Activated CD4-positive, alpha-beta memory T cell treated with anti-CD3 and anti-CD28 coated beads, Interleukin-2, amount 10 ng/mL, durations not matched to agents 7 days and 5 days (primary cell): ENCODE data around the gene BAIAP2. TPM values are rescaled to one million over a fixed set of nuclear protein-coding genes. Genes with fewer than 3 reads are reported as not detected.
"Not testable (repeated sequence)": the region's sequence is repeated elsewhere in the genome, so short reads cannot be mapped to it uniquely, and the experiment has no call there.

ENCODE experiments used
- CTCF ChIA-PET: fragments of 350-600 bp; sonication (Branson Sonifier 250); formaldehyde crosslinking; loops from one replicate; lab custom pipeline; 2021; ENCODE audit warnings: antibody characterized with exemption, inconsistent platforms; lab: Charles Lee
- POLR2A ChIA-PET: fragments of 350-600 bp; sonication (Branson Sonifier 250); formaldehyde crosslinking; loops from one replicate; lab custom pipeline; 2021; ENCODE audit warnings: antibody characterized with exemption; lab: Charles Lee
- DNase-seq: peaks from one replicate; pipeline ENCODE4 v3.0.0-alpha.2; 2020
- H3K27ac Mint-ChIP-seq: one replicate; pipeline ENCODE4 v1.8.0; 2021; ENCODE audit warnings: mild to moderate bottlenecking, mixed read lengths
- H3K27me3 Mint-ChIP-seq: one replicate; pipeline ENCODE4 v1.8.0; 2021; ENCODE audit warnings: mixed read lengths
- H3K36me3 Mint-ChIP-seq: one replicate; pipeline ENCODE4 v1.8.0; 2021; ENCODE audit warnings: low read depth, mixed read lengths
- H3K4me1 Mint-ChIP-seq: one replicate; pipeline ENCODE4 v1.8.0; 2021; ENCODE audit warnings: mixed read lengths
- H3K4me3 Mint-ChIP-seq: one replicate; pipeline ENCODE4 v1.8.0; 2021; ENCODE audit warnings: mild to moderate bottlenecking, mixed read lengths
- H3K9me3 Mint-ChIP-seq: one replicate; pipeline ENCODE4 v1.8.0; 2021; ENCODE audit warnings: mixed read lengths
- total RNA-seq, 2 experiments: library from RNA; stranded (reverse); gene quantifications; one replicate each; pipeline ENCODE4 v1.2.3, GENCODE V29; 2021

Gene BAIAP2
- total RNA-seq, 2 experiments from 2014 or later, result 1.5 to 2.4 TPM

- H3K27ac Mint-ChIP-seq, H3K27me3 Mint-ChIP-seq, DNase-seq, H3K4me1 Mint-ChIP-seq, H3K9me3 Mint-ChIP-seq, CTCF ChIA-PET, H3K36me3 Mint-ChIP-seq, H3K4me3 Mint-ChIP-seq, POLR2A ChIA-PET: not testable (repeated sequence)
These were observed 111.3 kb downstream of the BAIAP2 start for GRCh38 chr17:81146208-81146607.

DNA sequence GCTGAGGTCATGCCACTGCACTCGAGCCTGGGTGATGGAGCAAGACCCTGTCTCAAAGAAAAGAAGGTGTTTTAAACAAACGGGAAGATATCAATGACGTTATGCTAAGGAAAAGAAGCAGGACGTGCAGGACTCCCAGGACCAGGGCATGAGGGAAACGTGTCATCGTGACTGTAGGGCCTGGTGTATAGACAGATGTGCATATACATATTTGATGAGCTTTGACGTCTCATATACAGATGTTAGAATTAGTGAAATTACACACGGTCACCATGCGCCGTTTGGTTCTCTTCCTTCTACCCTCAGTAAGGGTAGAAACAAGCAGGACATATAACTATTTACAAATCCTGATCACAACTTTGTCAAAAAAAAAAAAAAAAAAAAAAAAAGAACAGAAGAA lies 112.8 kb downstream of the BAIAP2 start:
- no peak for DNase-seq
- Mint-ChIP-seq H3K27me3 (no peaks in the 10 kb centered on the region), H3K9me3 (no peaks in the 10 kb centered on the region), H3K4me3 (no peak overlapping the region), H3K27ac (no peak overlapping the region), H3K36me3 (no peaks in the 10 kb centered on the region), H3K4me1 (peaks cover 2% of the 10 kb centered on the region)
- CTCF ChIA-PET, result interaction anchor here (0.6 kb wide), 1 partner anchor 116 kb away, joined by 3 read pairs; no protein-coding TSS in a partner anchor
- POLR2A ChIA-PET, result no interaction called here

DNA sequence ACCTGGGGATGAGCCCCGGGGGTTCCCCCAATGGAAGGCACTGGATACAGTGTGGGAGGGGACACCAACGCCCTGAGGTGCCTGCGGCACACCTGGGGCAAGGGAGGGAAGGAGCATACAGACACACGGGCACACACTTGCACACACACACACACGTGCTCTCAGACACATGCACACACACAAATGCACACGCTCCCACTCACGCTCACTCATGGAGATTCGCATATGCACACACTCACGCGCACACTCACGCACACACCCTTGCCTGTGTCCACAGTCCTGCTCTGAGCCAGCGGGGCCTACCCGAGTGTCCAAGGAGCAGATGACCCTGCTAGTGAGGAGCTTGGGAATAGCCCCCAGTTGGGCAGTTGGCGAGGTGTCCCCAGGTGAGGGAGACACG lies 113.6 kb downstream of the BAIAP2 start:
- CTCF ChIA-PET, result interaction anchor here (0.6 kb wide), 1 partner anchor 116 kb away, joined by 3 read pairs; no protein-coding TSS in a partner anchor
- POLR2A ChIA-PET, result no interaction called here
- Mint-ChIP-seq H3K4me3 (no peak overlapping the region), H3K36me3 (no peaks in the 10 kb centered on the region), H3K4me1 (peaks cover 5% of the 10 kb centered on the region), H3K9me3 (no peaks in the 10 kb centered on the region), H3K27ac (no peak overlapping the region), H3K27me3 (peaks cover 2% of the 10 kb centered on the region)
- no peak for DNase-seq

DNA sequence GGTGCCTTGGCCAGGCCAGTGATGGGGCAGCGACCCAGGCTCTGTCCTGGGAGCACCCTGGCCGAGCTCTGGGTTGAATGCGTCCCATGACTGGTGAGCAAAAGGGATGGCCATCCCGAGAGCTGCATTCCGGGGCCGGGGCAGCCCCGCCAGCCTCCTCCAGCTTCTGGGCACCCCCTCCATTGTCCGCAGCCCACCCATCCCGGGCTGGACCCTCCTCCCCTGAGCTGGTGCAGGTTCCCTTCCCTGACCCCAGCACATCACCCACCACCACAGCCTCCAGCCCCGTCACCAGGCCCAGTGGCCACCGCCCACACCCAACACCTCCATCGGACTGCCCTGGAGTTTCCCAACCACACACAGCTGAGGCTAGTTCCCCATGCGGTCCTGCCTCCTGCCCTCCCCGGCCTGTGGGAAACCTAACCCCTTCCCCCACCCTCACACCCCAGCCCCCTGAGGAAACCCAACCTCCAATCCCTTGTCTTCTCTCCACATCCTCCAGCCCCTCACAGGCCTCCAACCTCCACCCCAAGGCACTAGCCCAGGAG lies 114.1 kb downstream of the BAIAP2 start:
- H3K4me1 Mint-ChIP-seq, result peaks cover 5% of the 10 kb centered on the region
- H3K27me3 Mint-ChIP-seq, result peaks cover 2% of the 10 kb centered on the region
- no peaks in the 10 kb centered on the region for H3K36me3 Mint-ChIP-seq
- no peak for DNase-seq
- CTCF ChIA-PET, result no interaction called here
- no peaks in the 10 kb centered on the region for H3K9me3 Mint-ChIP-seq
- H3K27ac Mint-ChIP-seq, result no peak overlapping the region
- POLR2A ChIA-PET, result no interaction called here
- no peak overlapping the region for H3K4me3 Mint-ChIP-seq

- H3K4me1 Mint-ChIP-seq, result peaks cover 5% of the 10 kb centered on the region
- H3K9me3 Mint-ChIP-seq, result no peaks in the 10 kb centered on the region
- no peak overlapping the region for H3K27ac Mint-ChIP-seq
- ChIA-PET CTCF (no interaction called here), POLR2A (interaction anchor here (0.6 kb wide), 1 partner anchor 9 kb away, joined by 3 read pairs; no protein-coding TSS in a partner anchor)
- no peak overlapping the region for H3K4me3 Mint-ChIP-seq
- no peak for DNase-seq
- no peaks in the 10 kb centered on the region for H3K36me3 Mint-ChIP-seq
- peaks cover 2% of the 10 kb centered on the region for H3K27me3 Mint-ChIP-seq
These were observed 115.6 kb downstream of the BAIAP2 start for GRCh38 chr17:81150377-81151077.

DNA sequence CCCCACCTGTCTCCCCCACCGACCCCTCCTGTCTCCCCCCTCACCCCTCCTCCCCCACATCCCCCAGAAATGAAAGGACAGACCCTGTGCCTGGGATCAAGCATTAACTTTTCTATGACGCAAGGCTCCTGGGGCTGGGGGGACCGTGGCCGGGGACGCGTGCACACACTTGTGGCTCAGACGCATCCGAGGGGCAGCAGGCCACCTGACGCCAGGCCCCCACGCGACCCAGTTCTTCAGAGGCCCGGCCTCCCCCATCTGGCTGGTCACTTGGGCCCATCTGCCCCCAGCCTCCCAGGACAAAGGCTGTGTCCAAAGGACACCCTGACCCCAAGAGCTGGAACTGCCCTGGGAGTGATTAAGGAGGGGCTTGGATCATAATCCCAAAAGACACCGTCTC lies 116.3 kb downstream of the BAIAP2 start:
- H3K4me3 Mint-ChIP-seq, result no peak overlapping the region
- peaks cover 2% of the 10 kb centered on the region for H3K27me3 Mint-ChIP-seq
- H3K27ac Mint-ChIP-seq, result no peak overlapping the region
- ChIA-PET POLR2A (no interaction called here), CTCF (no interaction called here)
- H3K9me3 Mint-ChIP-seq, result no peaks in the 10 kb centered on the region
- H3K4me1 Mint-ChIP-seq, result peaks cover 5% of the 10 kb centered on the region
- no peaks in the 10 kb centered on the region for H3K36me3 Mint-ChIP-seq
- DNase-seq, result no peak

DNA sequence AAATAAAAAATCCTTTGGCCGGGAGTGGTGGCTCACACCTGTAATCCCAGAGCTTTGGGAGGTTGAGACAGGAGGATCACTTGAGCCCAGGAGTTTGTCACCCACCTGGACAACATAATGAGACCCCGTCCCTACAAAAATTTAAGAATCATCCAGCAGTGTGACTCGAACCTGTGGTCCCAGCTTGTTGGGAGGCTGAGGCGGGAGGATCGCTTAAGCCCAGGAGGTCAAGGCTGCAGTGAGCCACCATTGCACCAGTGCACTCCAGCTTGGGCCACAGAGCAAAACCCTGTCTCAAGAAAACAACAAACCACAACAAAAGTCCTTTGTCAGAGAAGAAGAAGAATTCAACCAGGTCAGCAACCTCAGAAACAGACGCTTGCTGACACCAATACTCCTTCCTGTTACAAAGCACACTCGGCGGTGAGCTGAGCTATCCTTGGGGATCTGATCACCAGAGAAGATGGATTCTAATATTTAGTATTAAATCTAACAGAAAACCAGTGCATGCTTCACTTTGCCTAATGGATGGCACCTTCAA lies 117.4 kb downstream of the BAIAP2 start:
- Mint-ChIP-seq H3K27me3 (peaks cover 2% of the 10 kb centered on the region), H3K9me3 (no peaks in the 10 kb centered on the region), H3K36me3 (no peaks in the 10 kb centered on the region), H3K4me3 (no peak overlapping the region), H3K4me1 (peaks cover 5% of the 10 kb centered on the region), H3K27ac (peak overlapping the region; percentile 40)
- no peak for DNase-seq
- CTCF ChIA-PET, result interaction anchor here (0.7 kb wide), 2 partner anchors 9 to 166 kb away, joined by 3 read pairs; no protein-coding TSS in a partner anchor
- POLR2A ChIA-PET, result no interaction called here

GRCh38 chr17:81153340-81153803 lies 118.4 kb downstream of the BAIAP2 start:
- H3K4me3 Mint-ChIP-seq, result no peak overlapping the region

GRCh38 chr17:81154016-81154415 lies 119.1 kb downstream of the BAIAP2 start:
- H3K9me3 Mint-ChIP-seq, DNase-seq, POLR2A ChIA-PET, H3K4me1 Mint-ChIP-seq, H3K27ac Mint-ChIP-seq, H3K4me3 Mint-ChIP-seq, H3K27me3 Mint-ChIP-seq, H3K36me3 Mint-ChIP-seq, CTCF ChIA-PET: not testable (repeated sequence)

More at GRCh38 chr17:81153340-81153803, 118.4 kb downstream of the BAIAP2 start:
- peaks cover 2% of the 10 kb centered on the region for H3K27me3 Mint-ChIP-seq
- POLR2A ChIA-PET, result no interaction called here
- no peaks in the 10 kb centered on the region for H3K36me3 Mint-ChIP-seq
- H3K4me1 Mint-ChIP-seq, result peaks cover 5% of the 10 kb centered on the region
- peak overlapping the region; percentile 37 for H3K27ac Mint-ChIP-seq
- peak; percentile 19 for DNase-seq
- CTCF ChIA-PET, result interaction anchor here (0.8 kb wide), 1 partner anchor 9 kb away, joined by 3 read pairs; no protein-coding TSS in a partner anchor
- no peaks in the 10 kb centered on the region for H3K9me3 Mint-ChIP-seq

DNA sequence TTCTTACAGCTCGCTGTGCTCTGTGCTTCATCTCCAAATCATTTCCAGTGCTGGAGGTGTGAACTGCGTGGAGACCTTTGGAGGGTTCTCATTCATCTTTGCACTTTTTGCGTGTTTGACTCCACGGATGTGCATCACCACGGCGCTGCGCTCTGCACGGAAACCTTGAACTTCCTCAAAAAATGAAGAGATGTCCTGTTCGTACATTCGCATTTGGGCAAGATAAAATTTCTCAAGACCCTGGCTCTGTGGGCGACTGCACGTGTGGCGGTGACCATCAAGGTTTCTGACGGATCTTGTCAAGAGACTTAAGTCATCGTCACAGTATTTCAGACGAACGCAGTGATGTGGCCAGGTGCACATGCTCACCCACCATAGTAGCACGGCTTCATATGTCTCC lies 120.0 kb downstream of the BAIAP2 start:
- POLR2A ChIA-PET, result no interaction called here
- Mint-ChIP-seq H3K4me1 (peaks cover 5% of the 10 kb centered on the region), H3K9me3 (no peaks in the 10 kb centered on the region), H3K4me3 (no peak overlapping the region), H3K27ac (no peak overlapping the region), H3K36me3 (no peaks in the 10 kb centered on the region), H3K27me3 (peaks cover 2% of the 10 kb centered on the region)
- DNase-seq, result no peak
- CTCF ChIA-PET, result interaction anchor here (1.0 kb wide), 1 partner anchor 12 kb away, joined by 3 read pairs; no protein-coding TSS in a partner anchor

GRCh38 chr17:81156866-81157805 lies 122.2 kb downstream of the BAIAP2 start:
- H3K27me3 Mint-ChIP-seq, result peaks cover 6% of the 10 kb centered on the region
- H3K36me3 Mint-ChIP-seq, result no peaks in the 10 kb centered on the region
- ChIA-PET CTCF (no interaction called here), POLR2A (no interaction called here)
- H3K9me3 Mint-ChIP-seq, result no peaks in the 10 kb centered on the region
- peaks cover 5% of the 10 kb centered on the region for H3K4me1 Mint-ChIP-seq
- DNase-seq, result no peak
- H3K27ac Mint-ChIP-seq, result no peak overlapping the region
- no peak overlapping the region for H3K4me3 Mint-ChIP-seq

DNA sequence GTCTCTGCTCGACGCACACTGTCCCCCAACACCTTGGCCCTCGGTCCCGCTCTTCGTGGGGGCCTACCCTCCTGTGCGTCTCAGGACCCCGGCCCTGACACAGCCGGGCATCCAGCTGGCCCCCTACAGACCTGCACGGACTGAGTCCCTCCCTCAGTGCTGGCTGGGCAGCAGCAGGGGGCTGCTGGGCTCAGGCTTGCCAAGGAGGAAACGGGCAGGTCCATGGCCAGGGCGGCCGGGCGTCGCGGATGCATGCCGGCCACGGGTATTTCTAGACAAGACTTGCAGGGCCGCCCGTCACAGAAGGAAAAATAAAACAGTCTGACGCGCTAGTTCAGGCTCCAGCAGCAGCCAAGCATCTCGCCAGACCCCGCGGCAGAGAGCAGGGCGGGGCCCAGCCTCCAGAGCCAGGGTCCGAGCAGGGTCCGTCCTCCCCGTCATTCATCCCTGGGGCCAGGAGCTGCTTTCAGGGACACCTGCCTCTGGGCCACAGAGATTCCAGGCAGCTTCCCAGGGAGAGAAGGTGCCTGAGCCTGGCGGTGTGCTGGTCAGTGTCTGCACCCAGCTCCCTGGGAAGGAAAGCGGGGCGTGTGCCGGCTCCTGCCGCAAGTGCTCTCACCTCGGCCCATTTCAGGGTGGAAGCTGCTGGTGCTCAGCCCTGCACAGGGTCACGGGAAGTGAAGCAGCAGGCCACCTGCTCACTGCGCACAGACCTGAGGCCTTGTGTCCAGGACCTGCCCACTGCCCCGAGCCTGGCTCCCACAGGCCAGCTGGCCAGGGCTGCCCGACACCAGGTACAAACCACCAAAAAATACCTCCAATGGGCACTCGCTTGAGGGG lies 123.1 kb downstream of the BAIAP2 start:
- Mint-ChIP-seq H3K9me3 (no peaks in the 10 kb centered on the region), H3K27me3 (peaks cover 6% of the 10 kb centered on the region), H3K4me3 (no peak overlapping the region), H3K4me1 (peaks cover 3% of the 10 kb centered on the region), H3K27ac (no peak overlapping the region), H3K36me3 (no peaks in the 10 kb centered on the region)
- ChIA-PET CTCF (no interaction called here), POLR2A (no interaction called here)
- DNase-seq, result no peak
